SK-N-SH treated with all-trans-retinoic acid at 6 μM for 48 hours (cell line): ENCODE measurements around the gene GLI3.

Experiments
- ATAC-seq: fragments of 200-7000 bp; cut with Tn5 transposase; 3 replicates; pipeline ENCODE4 v1.9.1; 2020; ENCODE audit warnings: mild to moderate bottlenecking, moderate library complexity
- ARNTL ChIP-seq: fragments of 450-650 bp; formaldehyde crosslinking; IDR thresholded peaks from 2 replicates; pipeline ENCODE4 v1.5.0; 2020; ENCODE audit warnings: low read depth, mild to moderate bottlenecking, moderate library complexity, borderline replicate concordance
- BACH2 ChIP-seq: fragments of 250-450 bp; sonication (Bioruptor Pico); IDR thresholded peaks from 2 replicates; pipeline ENCODE4 v1.9.0; 2021; ENCODE audit warnings: mild to moderate bottlenecking, borderline replicate concordance
- CREB5 ChIP-seq: fragments of 250-450 bp; sonication (Bioruptor Pico); IDR thresholded peaks from 2 replicates; pipeline ENCODE4 v1.5.1; 2020; ENCODE audit warnings: low read depth, mild to moderate bottlenecking, moderate library complexity
- CSDC2 ChIP-seq: fragments of 250-450 bp; sonication (Bioruptor Pico); IDR thresholded peaks from 2 replicates; pipeline ENCODE4 v1.5.0; 2020; ENCODE audit warnings: mild to moderate bottlenecking, moderate library complexity
- CSRNP3 ChIP-seq: fragments of 250-450 bp; sonication (Bioruptor Pico); IDR thresholded peaks from 2 replicates; pipeline ENCODE4 v1.5.1; 2021; ENCODE audit warnings: mild to moderate bottlenecking, moderate library complexity
- ESRRG ChIP-seq: fragments of 250-450 bp; sonication (Bioruptor Pico); IDR thresholded peaks from 2 replicates; pipeline ENCODE4 v1.6.1; 2021; ENCODE audit warnings: mild to moderate bottlenecking
- GLIS3 ChIP-seq: fragments of 250-450 bp; sonication (Bioruptor Pico); IDR thresholded peaks from 2 replicates; pipeline ENCODE4 v1.5.0; 2020; ENCODE audit warnings: mild to moderate bottlenecking, moderate library complexity
- ISL1 ChIP-seq: fragments of 250-450 bp; sonication (Bioruptor Pico); IDR thresholded peaks from 2 replicates; pipeline ENCODE4 v2.1.2; 2022; ENCODE audit warnings: mild to moderate bottlenecking, moderate library complexity
- PATZ1 ChIP-seq: fragments of 250-450 bp; sonication (Bioruptor Pico); IDR thresholded peaks from 2 replicates; pipeline ENCODE4 v1.8.0; 2020; ENCODE audit warnings: mild to moderate bottlenecking, moderate library complexity, borderline replicate concordance
- POU6F1 ChIP-seq: fragments of 250-450 bp; sonication (Bioruptor Pico); IDR thresholded peaks from 2 replicates; pipeline ENCODE4 v1.8.0; 2021; ENCODE audit warnings: low read depth, mild to moderate bottlenecking, moderate library complexity, borderline replicate concordance
- PPARA ChIP-seq: fragments of 250-450 bp; sonication (Bioruptor Pico); IDR thresholded peaks from 2 replicates; pipeline ENCODE4 v1.5.0; 2020; ENCODE audit warnings: mild to moderate bottlenecking, borderline replicate concordance
- RARB ChIP-seq: fragments of 250-450 bp; sonication (Bioruptor Pico); IDR thresholded peaks from 2 replicates; pipeline ENCODE4 v1.8.0; 2021; ENCODE audit warnings: mild to moderate bottlenecking, moderate library complexity
- SNAI2 ChIP-seq: fragments of 250-450 bp; sonication (Bioruptor Pico); IDR thresholded peaks from 2 replicates; pipeline ENCODE4 v1.5.0; 2020; ENCODE audit warnings: mild to moderate bottlenecking, moderate library complexity
- TCF4 ChIP-seq: fragments of 250-450 bp; sonication (Bioruptor Pico); IDR thresholded peaks from 2 replicates; pipeline ENCODE4 v1.8.0; 2021; ENCODE audit warnings: mild to moderate bottlenecking, moderate library complexity, borderline replicate concordance
- TOX ChIP-seq: fragments of 250-450 bp; sonication (Bioruptor Pico); IDR thresholded peaks from 2 replicates; pipeline ENCODE4 v1.8.0; 2021; ENCODE audit warnings: mild to moderate bottlenecking, moderate library complexity, borderline replicate concordance
- TSHZ2 ChIP-seq: fragments of 250-450 bp; sonication (Bioruptor Pico); IDR thresholded peaks from 2 replicates; pipeline ENCODE4 v1.5.0; 2020; ENCODE audit warnings: mild to moderate bottlenecking, moderate library complexity
- ZC3H10 ChIP-seq: fragments of 250-450 bp; sonication (Bioruptor Pico); IDR thresholded peaks from 2 replicates; pipeline ENCODE4 v1.5.1; 2021; ENCODE audit warnings: mild to moderate bottlenecking, moderate library complexity
- ZFP3 ChIP-seq: fragments of 250-450 bp; sonication (Bioruptor Pico); IDR thresholded peaks from 2 replicates; pipeline ENCODE4 v1.5.0; 2020; ENCODE audit warnings: mild to moderate bottlenecking, moderate library complexity
- ZFP30 ChIP-seq: fragments of 450-650 bp; formaldehyde crosslinking; IDR thresholded peaks from 2 replicates; pipeline ENCODE4 v1.5.0; 2022; ENCODE audit warnings: mild to moderate bottlenecking, moderate library complexity
- ZNF565 ChIP-seq: fragments of 450-650 bp; formaldehyde crosslinking; conservative IDR thresholded peaks from 2 replicates; pipeline ENCODE4 v1.5.0; 2020; ENCODE audit warnings: low read depth, mild to moderate bottlenecking, moderate library complexity
- ZNF70 ChIP-seq: fragments of 450-650 bp; formaldehyde crosslinking; IDR thresholded peaks from 2 replicates; pipeline ENCODE4 v1.5.0; 2020; ENCODE audit warnings: mild to moderate bottlenecking, moderate library complexity
- ZNF8 ChIP-seq: fragments of 450-650 bp; formaldehyde crosslinking; IDR thresholded peaks from 2 replicates; pipeline ENCODE4 v1.5.0; 2020; ENCODE audit warnings: mild to moderate bottlenecking, moderate library complexity

Gene GLI3

GRCh38 chr7:42055171-42055570, 181.8 kb downstream of the GLI3 start:
- no peak for ATAC-seq
- TF ChIP-seq ZNF8 = no peak
- TF ChIP-seq ZC3H10 (CRISPR knock-in tag) = no peak
- no peak for TF ChIP-seq ZNF565 (CRISPR knock-in tag)
- no peak for TF ChIP-seq ZFP30 (CRISPR knock-in tag)
- TF ChIP-seq TOX (CRISPR knock-in tag) = no peak
- TF ChIP-seq POU6F1 (CRISPR knock-in tag) = no peak
- TF ChIP-seq ESRRG (CRISPR knock-in tag) = no peak
- no peak for TF ChIP-seq CSRNP3 (CRISPR knock-in tag)
- TF ChIP-seq TCF4 (CRISPR knock-in tag) = no peak
- no peak for TF ChIP-seq CREB5 (CRISPR knock-in tag)
- TF ChIP-seq PPARA (CRISPR knock-in tag) = no peak
- no peak for TF ChIP-seq BACH2 (CRISPR knock-in tag)
- no peak for TF ChIP-seq CSDC2 (CRISPR knock-in tag)
- no peak for TF ChIP-seq ARNTL (CRISPR knock-in tag)

- no peak for TF ChIP-seq ARNTL (CRISPR knock-in tag)
- TF ChIP-seq ISL1 = no peak
- no peak for TF ChIP-seq ZC3H10 (CRISPR knock-in tag)
- no peak for TF ChIP-seq ZFP3 (CRISPR knock-in tag)
- TF ChIP-seq ZNF565 (CRISPR knock-in tag) = no peak
- no peak for TF ChIP-seq CSDC2 (CRISPR knock-in tag)
- TF ChIP-seq TOX (CRISPR knock-in tag) = no peak
- TF ChIP-seq TSHZ2 (CRISPR knock-in tag) = no peak
- no peak for TF ChIP-seq CREB5 (CRISPR knock-in tag)
- TF ChIP-seq TCF4 (CRISPR knock-in tag) = no peak
- TF ChIP-seq ZNF8 = no peak
- no peak for TF ChIP-seq PATZ1 (CRISPR knock-in tag)
- TF ChIP-seq RARB (CRISPR knock-in tag) = no peak
- TF ChIP-seq, all 23 proteins: peak for 0
- no peak for ATAC-seq
Measured at GRCh38 chr7:42053834-42054233, 183.2 kb downstream of the GLI3 start.

GRCh38 chr7:42049761-42050160, 187.2 kb downstream of the GLI3 start:
- ATAC-seq = no peak
- TF ChIP-seq CSRNP3 (CRISPR knock-in tag) (no peak), ZNF8 (no peak), BACH2 (CRISPR knock-in tag) (no peak), ZC3H10 (CRISPR knock-in tag) (no peak), SNAI2 (CRISPR knock-in tag) (no peak), ZNF70 (CRISPR knock-in tag) (no peak), CREB5 (CRISPR knock-in tag) (no peak), PATZ1 (CRISPR knock-in tag) (no peak), GLIS3 (no peak), ZFP3 (CRISPR knock-in tag) (no peak)
